Gastrocnemius medialis (tissue), 4 donors: ENCODE results near the gene MPC1. TPM values are rescaled to one million over a fixed set of nuclear protein-coding genes. Genes with fewer than 3 reads are reported as not detected.
"Not testable (repeated sequence)": the region's sequence is repeated elsewhere in the genome, so short reads cannot be mapped to it uniquely, and the experiment has no call there.

Source experiments
- ATAC-seq, 2 donors: fragments of 150-250 bp; one replicate each; pipeline ENCODE4 v1.9.1; 2016
- DNase-seq, 2 donors: peaks; one replicate each; pipeline ENCODE4 v3.0.0-alpha.2; 2019
- H3K27ac ChIP-seq, 4 donors: fragments of 200-600 bp; sonication (generic); 1 replicate in 1 of 4; 2 replicates in 3 of 4; pipeline ENCODE4 v1.5.1; 2016 to 2018; ENCODE audit warnings: mild to moderate bottlenecking in 2 of 4, moderate library complexity in 1 of 4
- H3K27me3 ChIP-seq, 3 donors: fragments of 200-600 bp; sonication (generic) in 2 of 3; 1 replicate in 1 of 3; 2 replicates in 2 of 3; pipeline versions ENCODE4 v1.5.1 to v1.6.0; 2016 to 2019; ENCODE audit warnings: mild to moderate bottlenecking in 1 of 3, moderate library complexity in 1 of 3
- H3K36me3 ChIP-seq, 2 donors: fragments of 200-600 bp; sonication (generic) in 1 of 2; one replicate each; pipeline ENCODE4 v1.5.1; 2017 to 2018
- H3K4me1 ChIP-seq, 2 donors: fragments of 200-600 bp; sonication (generic) in 1 of 2; one replicate each; pipeline ENCODE4 v1.5.1; 2016 to 2017; ENCODE audit warnings: mild to moderate bottlenecking in 2 of 2
- H3K4me3 ChIP-seq, 4 donors: fragments of 200-600 bp; sonication (generic) in 3 of 4; 1 replicate in 1 of 4; 2 replicates in 3 of 4; pipeline ENCODE4 v1.5.1; 2016 to 2019; ENCODE audit warnings: mild to moderate bottlenecking in 2 of 4
- H3K9me3 ChIP-seq, 3 donors: fragments of 200-600 bp; sonication (generic) in 2 of 3; 1 replicate in 1 of 3; 2 replicates in 2 of 3; pipeline ENCODE4 v1.5.1; 2016 to 2019
- POLR2A ChIP-seq, 2 donors: fragments of 450-650 bp; IDR thresholded peaks; one replicate each; pipeline ENCODE4 v1.6.1; 2017; ENCODE audit warnings: antibody characterized with exemption in 2 of 2, mild to moderate bottlenecking in 2 of 2, moderate library complexity in 2 of 2
- in situ Hi-C, 4 donors: fragments of 200-750 bp; cut with MboI; loops; one replicate each; pipeline versions ENCODE4 v1.15.0 to v1.8.0; 2017; ENCODE audit warnings: low sequenced_read_pairs in 4 of 4
- intact Hi-C: fragments of 100-400 bp; cut with DNase I; formaldehyde crosslinking; loops from one replicate; pipeline ENCODE4 v1.15.1; 2023; ENCODE audit warnings: low total_unique reads
- total RNA-seq, 4 donors: library from RNA; depleted of rRNA; stranded (reverse); fragments of >200 nt; gene quantifications; one replicate each; pipeline versions ENCODE4 v1.1.0 to v1.2.3, GENCODE V29; 2016
- TF ChIP-seq, protein P1 (sequence below), 5 experiments: fragments of 450-650 bp in 3 of 5; fragments of 200-600 bp in 2 of 5; sonication (generic) in 2 of 5; IDR thresholded peaks in 4 of 5; conservative IDR thresholded peaks in 1 of 5; 1 replicate in 4 of 5; 2 replicates in 1 of 5; pipeline ENCODE4 v1.5.1; 2016 to 2019; ENCODE audit warnings: antibody characterized with exemption in 5 of 5, mild to moderate bottlenecking in 3 of 5, moderate library complexity in 3 of 5

The MPC1 gene
- total RNA-seq, 4 donors from 2014 or later = 75.0 to 127 (median 97.4) TPM

DNA sequence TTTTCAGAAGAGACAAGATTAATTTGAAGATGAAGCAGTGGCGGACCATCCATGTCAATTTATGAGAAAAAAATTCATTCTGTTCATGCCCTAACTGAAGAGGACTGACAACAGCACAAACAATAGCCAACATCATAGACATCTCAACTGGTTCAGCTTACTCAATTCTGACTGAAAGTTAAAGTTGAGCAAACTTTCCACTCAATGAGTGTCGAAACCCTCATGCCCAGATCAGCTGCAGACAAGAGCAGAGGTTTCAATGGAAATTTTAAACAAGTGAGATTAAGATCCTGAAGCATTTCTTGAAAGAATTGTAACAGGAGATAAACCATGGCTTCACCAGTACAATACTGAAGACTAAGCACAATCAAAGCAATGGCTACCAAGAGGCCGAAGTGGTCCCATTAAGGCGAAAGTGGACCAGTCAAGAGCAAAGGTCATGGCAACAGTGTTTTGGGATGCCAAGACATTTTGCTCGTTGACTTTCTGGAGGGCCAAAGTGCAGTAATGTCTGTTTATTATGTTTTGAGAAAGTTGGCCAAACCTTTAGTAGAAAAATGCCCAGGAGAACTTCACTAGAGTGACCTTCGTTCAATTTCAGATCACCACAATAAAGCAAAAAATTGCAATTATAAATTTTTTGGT is 34.3 kb downstream of the MPC1 start:
- no peak for TF ChIP-seq POLR2A (IDR thresholded peaks at IDR 0.05)
- TF ChIP-seq, protein P1, sequence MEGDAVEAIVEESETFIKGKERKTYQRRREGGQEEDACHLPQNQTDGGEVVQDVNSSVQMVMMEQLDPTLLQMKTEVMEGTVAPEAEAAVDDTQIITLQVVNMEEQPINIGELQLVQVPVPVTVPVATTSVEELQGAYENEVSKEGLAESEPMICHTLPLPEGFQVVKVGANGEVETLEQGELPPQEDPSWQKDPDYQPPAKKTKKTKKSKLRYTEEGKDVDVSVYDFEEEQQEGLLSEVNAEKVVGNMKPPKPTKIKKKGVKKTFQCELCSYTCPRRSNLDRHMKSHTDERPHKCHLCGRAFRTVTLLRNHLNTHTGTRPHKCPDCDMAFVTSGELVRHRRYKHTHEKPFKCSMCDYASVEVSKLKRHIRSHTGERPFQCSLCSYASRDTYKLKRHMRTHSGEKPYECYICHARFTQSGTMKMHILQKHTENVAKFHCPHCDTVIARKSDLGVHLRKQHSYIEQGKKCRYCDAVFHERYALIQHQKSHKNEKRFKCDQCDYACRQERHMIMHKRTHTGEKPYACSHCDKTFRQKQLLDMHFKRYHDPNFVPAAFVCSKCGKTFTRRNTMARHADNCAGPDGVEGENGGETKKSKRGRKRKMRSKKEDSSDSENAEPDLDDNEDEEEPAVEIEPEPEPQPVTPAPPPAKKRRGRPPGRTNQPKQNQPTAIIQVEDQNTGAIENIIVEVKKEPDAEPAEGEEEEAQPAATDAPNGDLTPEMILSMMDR (IDR thresholded peaks at IDR 0.05 in 4 of 5, conservative IDR thresholded peaks at IDR 0.05 in 1 of 5) = no peak
- Histone ChIP-seq H3K4me3 (no peak overlapping the region), H3K36me3 (no peaks in the 10 kb centered on the region), H3K27ac (no peak overlapping the region), H3K27me3 (no peaks in the 10 kb centered on the region), H3K9me3 (no peaks in the 10 kb centered on the region), H3K4me1 (peaks cover 0 to 8% of the 10 kb centered on the region in 2 donors)
- intact Hi-C loops = no loop called here
- ATAC-seq (no peak), DNase-seq (no peak)
- in situ Hi-C loops = no loop called here

DNA sequence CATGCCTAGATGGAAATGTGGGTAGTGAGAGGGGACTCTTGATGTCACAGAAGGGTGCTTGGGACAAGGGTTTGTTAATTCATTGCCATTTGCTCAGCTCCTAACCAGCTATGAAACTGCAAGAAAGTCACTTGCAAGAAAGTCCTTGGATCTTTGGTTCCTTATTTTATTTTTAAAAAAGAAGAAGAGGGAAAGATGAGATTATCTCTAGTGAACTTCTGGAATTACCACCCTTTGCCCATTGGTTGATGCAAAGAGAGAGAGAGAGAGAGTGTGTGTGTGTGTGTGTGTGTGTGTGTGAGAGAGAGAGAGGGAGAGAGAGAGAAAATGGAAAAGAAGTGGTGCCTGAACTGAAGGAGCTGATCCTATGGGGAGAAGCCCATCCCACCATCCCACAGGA is 35.8 kb downstream of the MPC1 start:
- ATAC-seq (no peak), DNase-seq (no peak)
- Histone ChIP-seq H3K9me3 (no peaks in the 10 kb centered on the region), H3K4me3 (no peak overlapping the region), H3K27me3 (no peaks in the 10 kb centered on the region), H3K4me1 (peaks cover 6 to 11% of the 10 kb centered on the region in 2 donors), H3K36me3 (no peaks in the 10 kb centered on the region), H3K27ac (no peak overlapping the region)
- intact Hi-C loops (no loop called here), in situ Hi-C loops (no loop called here)
- no peak for TF ChIP-seq POLR2A (IDR thresholded peaks at IDR 0.05)
- TF ChIP-seq, protein P1 (IDR thresholded peaks at IDR 0.05 in 4 of 5, conservative IDR thresholded peaks at IDR 0.05 in 1 of 5) = no peak

DNA sequence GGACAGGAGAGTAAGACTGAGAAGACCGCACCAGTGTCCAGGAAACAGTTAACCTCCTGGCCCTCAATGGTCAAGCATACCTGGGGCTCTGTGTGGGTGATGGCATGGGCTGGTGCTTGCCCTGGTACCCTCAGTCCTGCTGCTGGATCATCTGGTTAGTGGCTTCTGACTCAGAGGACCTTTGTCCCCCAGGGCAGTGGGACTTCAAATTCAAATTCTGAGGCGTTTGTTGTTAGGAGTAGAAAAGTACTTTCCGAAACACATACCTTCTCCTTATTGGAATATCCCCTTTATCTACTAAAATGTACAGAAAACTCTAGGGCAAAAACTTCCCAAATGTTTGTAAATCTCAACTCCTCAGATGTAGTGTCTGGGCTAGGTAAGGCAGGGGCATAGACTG is 36.3 kb downstream of the MPC1 start:
- Histone ChIP-seq H3K27me3 (no peaks in the 10 kb centered on the region), H3K9me3 (no peaks in the 10 kb centered on the region), H3K27ac (no peak overlapping the region), H3K4me3 (no peak overlapping the region), H3K4me1 (peaks cover 11% of the 10 kb centered on the region in 2 donors), H3K36me3 (no peaks in the 10 kb centered on the region)
- ATAC-seq (no peak), DNase-seq (no peak)
- TF ChIP-seq, protein P1 (IDR thresholded peaks at IDR 0.05 in 4 of 5, conservative IDR thresholded peaks at IDR 0.05 in 1 of 5) = no peak
- TF ChIP-seq POLR2A (IDR thresholded peaks at IDR 0.05) = no peak
- intact Hi-C loops (no loop called here), in situ Hi-C loops (no loop called here)

DNA sequence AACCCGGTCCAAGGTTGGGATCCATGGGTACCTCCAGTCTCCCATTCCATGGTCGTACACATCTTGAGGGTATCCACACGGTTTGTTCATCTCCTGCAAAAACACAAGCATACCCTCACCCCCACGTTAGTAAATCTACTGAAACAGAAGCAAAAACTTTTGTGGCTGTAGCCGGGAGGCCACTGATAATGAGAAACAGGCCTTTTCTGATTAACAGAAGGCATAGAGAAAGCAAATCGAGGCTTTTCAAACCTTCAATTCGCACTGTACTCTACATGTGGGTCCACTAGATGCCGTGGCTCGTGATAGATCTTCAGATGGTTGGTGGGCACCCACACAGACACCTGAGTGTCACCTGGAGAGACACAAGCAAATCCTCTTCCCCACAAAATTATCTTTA is 37.1 kb downstream of the MPC1 start:
- DNase-seq, in situ Hi-C loops, intact Hi-C loops, ATAC-seq, H3K27ac ChIP-seq, H3K36me3 ChIP-seq, H3K4me3 ChIP-seq, H3K9me3 ChIP-seq, H3K27me3 ChIP-seq: not testable (repeated sequence)
- H3K4me1 ChIP-seq = peaks cover 14 to 16% of the 10 kb centered on the region in 2 donors

DNA sequence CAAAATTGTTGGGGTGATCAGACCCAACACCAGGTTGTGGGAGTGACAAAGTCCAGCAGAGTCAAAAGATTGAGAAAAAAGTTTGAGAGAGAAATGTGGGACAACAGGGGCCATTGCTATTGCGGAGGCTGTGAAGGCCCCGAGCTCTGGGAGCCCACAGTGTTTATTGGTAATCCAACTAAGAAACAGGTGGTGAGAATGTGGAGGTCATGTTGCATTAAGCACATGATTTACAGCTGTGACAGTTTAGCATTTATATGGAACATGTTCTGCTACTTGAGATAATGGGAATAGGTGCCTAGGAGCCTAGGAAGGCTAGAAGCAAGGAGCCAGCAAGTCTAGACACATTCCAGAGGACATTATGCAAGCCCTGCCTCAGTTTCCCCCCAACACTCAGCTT is 37.8 kb downstream of the MPC1 start:
- intact Hi-C loops, ATAC-seq, in situ Hi-C loops, H3K9me3 ChIP-seq, H3K36me3 ChIP-seq, H3K27me3 ChIP-seq, DNase-seq, H3K4me3 ChIP-seq, H3K27ac ChIP-seq: not testable (repeated sequence)
- H3K4me1 ChIP-seq = peaks cover 14 to 21% of the 10 kb centered on the region in 2 donors

DNA sequence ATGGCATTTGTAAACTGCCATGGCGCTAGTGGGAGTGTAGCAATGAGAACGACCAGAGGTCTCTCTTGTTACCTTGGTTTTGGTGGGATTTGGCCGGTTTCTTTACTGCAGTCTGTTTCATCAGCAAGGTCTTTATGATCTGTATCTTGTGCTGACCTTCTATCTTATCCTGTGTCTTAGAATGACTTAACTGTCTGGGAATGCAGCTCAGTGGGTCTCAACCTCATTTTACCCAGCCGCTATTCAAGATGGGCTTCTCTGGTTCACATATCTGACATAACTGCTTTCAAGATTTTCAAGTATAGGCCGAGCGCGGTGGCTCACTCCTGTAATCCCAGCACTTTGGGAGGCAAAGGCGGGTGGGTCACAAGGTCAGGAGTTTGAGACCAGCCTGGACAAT is 38.5 kb downstream of the MPC1 start:
- DNase-seq (no peak), ATAC-seq (no peak)
- Histone ChIP-seq H3K27me3 (no peaks in the 10 kb centered on the region), H3K4me3 (no peak overlapping the region), H3K36me3 (no peaks in the 10 kb centered on the region), H3K4me1 (peaks cover 14 to 23% of the 10 kb centered on the region in 2 donors), H3K27ac (no peak overlapping the region), H3K9me3 (no peaks in the 10 kb centered on the region)
- intact Hi-C loops (no loop called here), in situ Hi-C loops (no loop called here)
- no peak for TF ChIP-seq POLR2A (IDR thresholded peaks at IDR 0.05)
- TF ChIP-seq, protein P1 (IDR thresholded peaks at IDR 0.05 in 4 of 5, conservative IDR thresholded peaks at IDR 0.05 in 1 of 5) = no peak
